Ishikawa (cell line): Measurements from ENCODE around the gene SOBP.

ENCODE experiments used
- CEBPB ChIP-seq: IDR thresholded peaks from 2 replicates; pipeline ENCODE4 v1.6.1; 2012
- CREB1 ChIP-seq: IDR thresholded peaks from 2 replicates; pipeline ENCODE4 v1.6.1; 2012; ENCODE audit warnings: low read depth
- EGR1 ChIP-seq: IDR thresholded peaks from 2 replicates; pipeline ENCODE4 v1.6.1; 2012
- EP300 ChIP-seq: IDR thresholded peaks from 2 replicates; pipeline ENCODE4 v1.6.1; 2012; ENCODE audit warnings: borderline replicate concordance
- FOXM1 ChIP-seq: IDR thresholded peaks from 2 replicates; pipeline ENCODE4 v1.6.1; 2012; ENCODE audit warnings: low read depth, borderline replicate concordance
- NFIC ChIP-seq: IDR thresholded peaks from 2 replicates; pipeline ENCODE4 v1.6.1; 2012
- RAD21 ChIP-seq: IDR thresholded peaks from 2 replicates; pipeline ENCODE4 v1.6.1; 2012; ENCODE audit warnings: low read depth
- TAF1 ChIP-seq: IDR thresholded peaks from 2 replicates; pipeline ENCODE4 v1.6.1; 2012; ENCODE audit warnings: low read depth, mild to moderate bottlenecking
- TCF12 ChIP-seq: IDR thresholded peaks from 2 replicates; pipeline ENCODE4 v1.6.1; 2012; ENCODE audit warnings: low read depth
- TEAD4 ChIP-seq: IDR thresholded peaks from 2 replicates; pipeline ENCODE4 v1.6.1; 2012
- YY1 ChIP-seq: IDR thresholded peaks from 2 replicates; pipeline ENCODE4 v1.6.1; 2012; ENCODE audit warnings: low read depth
- ZBTB7A ChIP-seq: IDR thresholded peaks from 2 replicates; pipeline ENCODE4 v1.6.1; 2012; ENCODE audit warnings: low read depth
- TF ChIP-seq, protein P1 (sequence below): IDR thresholded peaks from 2 replicates; pipeline ENCODE4 v1.6.1; 2012
- TF ChIP-seq, protein P2 (sequence below): IDR thresholded peaks from 2 replicates; pipeline ENCODE4 v1.6.1; 2012; ENCODE audit warnings: low read depth, mild to moderate bottlenecking
- TF ChIP-seq, protein P3 (sequence below): IDR thresholded peaks from 2 replicates; pipeline ENCODE4 v1.6.1; 2012

SOBP gene

DNA sequence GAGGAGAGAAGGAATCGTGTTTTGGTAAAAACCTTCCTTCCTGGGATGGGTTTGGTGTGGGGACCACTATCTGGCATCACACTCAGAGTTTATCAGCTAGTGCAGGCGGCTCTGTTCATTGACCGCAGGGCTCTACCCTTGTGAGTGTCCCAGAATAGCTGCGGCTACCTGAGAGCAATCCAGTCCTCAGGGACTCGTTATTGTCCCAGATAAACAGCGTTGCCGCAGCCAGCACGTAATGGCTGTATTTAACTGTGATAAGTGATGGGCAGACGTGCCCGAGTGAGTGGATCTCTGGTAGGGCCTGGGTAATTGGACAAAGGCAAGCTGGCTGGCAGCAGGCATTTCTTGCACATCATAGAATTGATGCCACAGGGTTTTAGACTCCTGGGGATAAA is 163.3 kb downstream of the SOBP start:
- TF ChIP-seq, protein P1, sequence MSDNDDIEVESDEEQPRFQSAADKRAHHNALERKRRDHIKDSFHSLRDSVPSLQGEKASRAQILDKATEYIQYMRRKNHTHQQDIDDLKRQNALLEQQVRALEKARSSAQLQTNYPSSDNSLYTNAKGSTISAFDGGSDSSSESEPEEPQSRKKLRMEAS, result no peak
- TF ChIP-seq, protein P2, sequence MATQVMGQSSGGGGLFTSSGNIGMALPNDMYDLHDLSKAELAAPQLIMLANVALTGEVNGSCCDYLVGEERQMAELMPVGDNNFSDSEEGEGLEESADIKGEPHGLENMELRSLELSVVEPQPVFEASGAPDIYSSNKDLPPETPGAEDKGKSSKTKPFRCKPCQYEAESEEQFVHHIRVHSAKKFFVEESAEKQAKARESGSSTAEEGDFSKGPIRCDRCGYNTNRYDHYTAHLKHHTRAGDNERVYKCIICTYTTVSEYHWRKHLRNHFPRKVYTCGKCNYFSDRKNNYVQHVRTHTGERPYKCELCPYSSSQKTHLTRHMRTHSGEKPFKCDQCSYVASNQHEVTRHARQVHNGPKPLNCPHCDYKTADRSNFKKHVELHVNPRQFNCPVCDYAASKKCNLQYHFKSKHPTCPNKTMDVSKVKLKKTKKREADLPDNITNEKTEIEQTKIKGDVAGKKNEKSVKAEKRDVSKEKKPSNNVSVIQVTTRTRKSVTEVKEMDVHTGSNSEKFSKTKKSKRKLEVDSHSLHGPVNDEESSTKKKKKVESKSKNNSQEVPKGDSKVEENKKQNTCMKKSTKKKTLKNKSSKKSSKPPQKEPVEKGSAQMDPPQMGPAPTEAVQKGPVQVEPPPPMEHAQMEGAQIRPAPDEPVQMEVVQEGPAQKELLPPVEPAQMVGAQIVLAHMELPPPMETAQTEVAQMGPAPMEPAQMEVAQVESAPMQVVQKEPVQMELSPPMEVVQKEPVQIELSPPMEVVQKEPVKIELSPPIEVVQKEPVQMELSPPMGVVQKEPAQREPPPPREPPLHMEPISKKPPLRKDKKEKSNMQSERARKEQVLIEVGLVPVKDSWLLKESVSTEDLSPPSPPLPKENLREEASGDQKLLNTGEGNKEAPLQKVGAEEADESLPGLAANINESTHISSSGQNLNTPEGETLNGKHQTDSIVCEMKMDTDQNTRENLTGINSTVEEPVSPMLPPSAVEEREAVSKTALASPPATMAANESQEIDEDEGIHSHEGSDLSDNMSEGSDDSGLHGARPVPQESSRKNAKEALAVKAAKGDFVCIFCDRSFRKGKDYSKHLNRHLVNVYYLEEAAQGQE, result no peak
- TF ChIP-seq NFIC, result no peak
- TF ChIP-seq, protein P3, sequence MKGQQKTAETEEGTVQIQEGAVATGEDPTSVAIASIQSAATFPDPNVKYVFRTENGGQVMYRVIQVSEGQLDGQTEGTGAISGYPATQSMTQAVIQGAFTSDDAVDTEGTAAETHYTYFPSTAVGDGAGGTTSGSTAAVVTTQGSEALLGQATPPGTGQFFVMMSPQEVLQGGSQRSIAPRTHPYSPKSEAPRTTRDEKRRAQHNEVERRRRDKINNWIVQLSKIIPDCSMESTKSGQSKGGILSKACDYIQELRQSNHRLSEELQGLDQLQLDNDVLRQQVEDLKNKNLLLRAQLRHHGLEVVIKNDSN, result no peak
- TF ChIP-seq YY1, result no peak
- TF ChIP-seq EGR1, result no peak

DNA sequence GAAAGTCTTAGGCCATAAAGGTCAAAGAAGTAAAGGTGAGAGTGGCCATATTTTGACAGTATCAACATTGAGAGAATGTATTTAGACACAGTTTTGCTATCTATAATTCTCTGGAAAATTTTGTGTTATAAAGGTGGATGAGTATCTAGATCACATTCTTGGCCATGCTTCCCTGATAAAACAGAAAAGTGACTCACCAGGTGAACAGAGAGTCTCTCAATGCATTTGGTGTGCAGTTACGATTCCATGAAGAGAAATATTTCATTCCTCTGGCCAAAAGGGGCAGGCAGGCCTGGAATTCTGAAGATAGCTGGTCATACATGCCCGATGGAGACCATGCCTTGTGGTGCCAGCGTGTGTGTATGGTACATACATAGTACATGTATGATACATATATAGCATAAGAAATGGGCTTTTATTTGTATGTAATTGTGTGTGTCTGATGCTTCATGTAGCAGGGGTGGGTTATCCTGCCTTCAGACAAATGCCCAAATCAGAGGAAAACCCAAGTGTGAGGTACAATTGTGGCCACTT is 164.0 kb downstream of the SOBP start:
- TF ChIP-seq, protein P1, result no peak
- no peak for TF ChIP-seq EGR1
- no peak for TF ChIP-seq RAD21
- no peak for TF ChIP-seq EP300
- no peak for TF ChIP-seq TAF1
- no peak for TF ChIP-seq YY1
- no peak for TF ChIP-seq CREB1
- TF ChIP-seq, protein P2, result no peak

DNA sequence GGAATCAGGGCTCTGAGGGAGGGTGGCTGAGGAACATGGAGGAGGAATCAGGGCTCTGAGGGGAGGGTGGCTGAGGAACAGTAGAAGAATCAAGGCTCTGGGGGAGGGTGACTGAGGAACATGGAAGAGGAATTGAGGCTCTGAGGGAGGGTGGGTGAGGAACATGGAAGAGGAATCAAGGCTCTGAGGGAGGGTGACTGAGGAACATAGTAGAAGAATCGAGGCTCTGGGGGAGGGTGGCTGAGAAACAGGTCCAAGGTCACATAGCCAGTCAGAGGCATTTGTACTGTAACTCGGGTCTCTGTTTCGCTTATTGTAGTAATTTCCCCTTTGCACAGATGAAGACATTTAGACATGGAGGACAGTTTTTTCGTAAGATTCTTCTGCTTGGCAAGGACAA is 164.8 kb downstream of the SOBP start:
- TF ChIP-seq TEAD4, result no peak
- TF ChIP-seq, protein P1, result no peak
- no peak for TF ChIP-seq ZBTB7A
- TF ChIP-seq TCF12, result no peak
- no peak for TF ChIP-seq EGR1
- TF ChIP-seq EP300, result no peak
- TF ChIP-seq FOXM1, result no peak
- TF ChIP-seq CEBPB, result no peak
- TF ChIP-seq NFIC, result no peak
- no peak for TF ChIP-seq CREB1
- TF ChIP-seq TAF1, result no peak
- TF ChIP-seq, protein P3, result no peak
- no peak for TF ChIP-seq YY1

DNA sequence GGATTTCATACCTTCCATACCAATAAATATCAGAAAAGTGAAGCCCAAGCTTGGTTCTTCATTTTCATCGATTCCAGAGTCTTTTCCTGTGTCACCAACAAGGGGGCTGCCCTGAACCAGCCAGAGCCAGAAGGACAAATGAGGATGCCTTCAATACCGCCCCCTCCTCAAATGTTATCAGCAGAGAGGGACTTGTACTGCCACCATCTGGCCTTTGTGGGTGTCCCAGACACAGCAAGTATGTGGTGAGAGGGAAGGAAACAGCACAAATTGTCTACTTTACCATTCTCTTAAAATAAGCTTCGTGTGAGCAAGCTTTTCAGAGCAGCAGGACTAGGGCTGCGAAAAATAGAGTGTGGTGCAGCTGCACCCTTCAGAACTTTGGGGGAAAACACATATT is 165.3 kb downstream of the SOBP start:
- TF ChIP-seq EP300 (no peak), RAD21 (peak; percentile 68)
- TF ChIP-seq, protein P3, result no peak

DNA sequence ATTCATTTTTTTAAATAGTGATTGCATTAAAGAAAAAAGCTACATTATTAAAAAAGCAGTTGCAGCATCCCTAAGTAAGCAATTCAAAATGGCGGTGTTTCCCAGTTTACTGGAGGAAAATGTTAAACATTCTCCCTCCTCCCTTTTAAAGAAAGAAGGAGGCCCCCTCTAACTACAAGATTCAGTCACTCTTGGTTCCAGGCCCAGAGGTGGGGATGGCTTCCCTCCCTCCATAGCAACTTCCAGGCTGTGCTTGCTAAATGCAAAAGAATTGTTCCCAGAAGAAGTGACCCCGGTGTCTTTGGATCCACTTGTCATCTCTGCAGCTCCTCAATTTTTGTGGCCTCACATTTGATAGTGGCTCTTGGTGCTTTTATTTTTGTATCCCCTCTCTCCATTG is 165.9 kb downstream of the SOBP start:
- TF ChIP-seq EGR1, result no peak
- TF ChIP-seq, protein P3, result no peak
- TF ChIP-seq RAD21, result no peak
- TF ChIP-seq, protein P1, result no peak
- TF ChIP-seq FOXM1, result no peak
- no peak for TF ChIP-seq EP300
- TF ChIP-seq ZBTB7A, result no peak
- TF ChIP-seq CREB1, result no peak
- TF ChIP-seq TEAD4, result no peak
- TF ChIP-seq CEBPB, result no peak
- TF ChIP-seq YY1, result no peak
- TF ChIP-seq TAF1, result no peak
- no peak for TF ChIP-seq TCF12
- TF ChIP-seq NFIC, result no peak
- TF ChIP-seq, protein P2, result no peak
